H4 (cell line): ENCODE data around the gene POU6F2. TPM values are rescaled to one million over a fixed set of nuclear protein-coding genes. Genes with fewer than 3 reads are reported as not detected.

Source experiments
- DNase-seq: peaks from one replicate; pipeline ENCODE4 v3.0.0-alpha.2; 2015; ENCODE audit warnings: low spot score
- total RNA-seq: library from RNA; depleted of rRNA; stranded (reverse); fragments of >200 nt; shearing (Covaris generic); gene quantifications from 2 replicates; pipeline ENCODE4 v1.2.3, GENCODE V29; 2014

Gene POU6F2
- total RNA-seq, 1 experiment from 2014 or later = 0.41 TPM

DNA sequence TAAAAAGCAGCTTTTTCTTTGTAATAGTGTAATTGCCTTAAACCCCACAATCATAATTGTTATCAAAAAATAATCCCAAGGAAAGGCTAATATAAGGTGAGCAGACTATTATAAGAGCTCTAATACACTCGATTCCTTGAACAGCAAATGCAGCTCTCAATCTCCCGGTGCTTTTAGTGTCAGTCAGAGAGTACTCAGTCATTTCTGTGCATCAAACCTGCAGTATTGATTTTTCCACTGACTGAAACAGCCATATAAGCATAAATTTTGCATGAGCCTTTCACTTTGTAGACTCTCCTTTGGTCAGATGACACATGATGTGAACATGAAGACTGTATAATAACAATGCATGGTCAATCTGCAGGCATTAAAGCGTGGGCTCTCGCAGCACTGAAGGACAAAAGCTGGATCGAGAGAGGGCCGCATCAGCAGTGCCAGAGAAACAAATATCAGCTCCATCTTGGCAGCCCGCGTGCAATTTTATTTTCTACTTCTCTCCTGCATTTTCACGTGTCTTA lies 272.0 kb downstream of the POU6F2 start:
- no peak for DNase-seq

DNA sequence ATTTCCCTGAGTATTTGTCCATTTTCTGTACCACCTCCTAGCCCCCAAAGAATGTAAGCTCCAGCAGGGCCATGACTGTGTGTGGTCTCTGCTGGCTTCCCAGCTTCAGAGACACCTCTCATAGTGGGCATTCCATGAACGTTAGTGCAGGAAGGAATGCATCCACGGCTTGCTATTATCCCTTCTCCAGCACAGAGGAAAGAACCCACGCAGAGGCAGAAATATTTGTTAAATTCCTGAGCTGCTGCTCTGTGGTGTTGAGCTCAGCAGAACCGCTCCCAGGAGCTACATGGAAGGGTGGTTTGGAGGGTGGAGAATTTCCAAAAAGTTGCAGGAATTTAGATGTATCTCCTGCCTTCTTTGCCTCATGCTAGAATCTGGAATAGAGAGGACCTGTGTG lies 275.2 kb downstream of the POU6F2 start:
- DNase-seq = no peak

- DNase-seq = no peak
These were observed 281.8 kb downstream of the POU6F2 start for GRCh38 chr7:39259391-39260003.

GRCh38 chr7:39260279-39260844 lies 282.7 kb downstream of the POU6F2 start:
- DNase-seq = no peak

DNA sequence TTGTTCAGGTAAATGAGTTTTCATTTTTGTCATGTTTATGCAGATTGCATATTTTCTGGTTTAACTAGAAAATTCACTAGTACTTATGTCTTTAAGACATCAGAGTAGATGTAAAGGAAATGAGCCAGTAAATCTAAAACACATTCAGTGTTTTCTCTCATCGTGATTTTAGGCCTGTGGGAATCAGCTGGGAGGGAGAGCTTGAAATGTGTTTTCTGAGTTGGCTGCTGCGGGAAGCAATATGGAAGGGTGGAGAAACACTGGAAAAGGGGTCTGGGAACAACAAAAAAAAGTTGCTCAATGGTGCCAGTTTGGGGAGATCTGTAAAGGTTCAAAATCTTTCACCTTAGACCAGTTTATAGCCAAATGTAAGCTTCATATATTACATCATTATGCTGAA lies 284.1 kb downstream of the POU6F2 start:
- DNase-seq = no peak

- no peak for DNase-seq
These were observed 288.2 kb downstream of the POU6F2 start for GRCh38 chr7:39265641-39266591.

DNA sequence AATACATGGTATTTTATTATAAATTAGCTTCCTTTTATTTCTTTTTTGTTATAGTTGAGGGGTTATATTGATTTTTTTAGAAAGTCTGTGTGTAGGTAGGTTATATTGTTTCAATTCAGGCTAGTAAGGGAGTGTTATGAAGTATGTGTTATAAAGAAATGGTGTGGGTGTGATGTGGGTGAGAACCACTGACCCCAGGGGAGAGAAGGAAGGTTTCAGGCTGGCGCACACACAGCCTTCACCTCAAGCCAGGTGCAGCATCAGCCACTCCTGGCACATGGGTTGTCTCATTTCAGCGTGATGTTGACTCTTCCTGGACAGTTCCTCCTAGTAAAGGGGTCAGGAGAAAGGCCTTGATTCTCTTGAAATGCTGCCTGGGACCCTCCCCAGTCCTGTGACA lies 291.3 kb downstream of the POU6F2 start:
- DNase-seq = no peak

GRCh38 chr7:39270018-39270417 lies 292.3 kb downstream of the POU6F2 start:
- no peak for DNase-seq

DNA sequence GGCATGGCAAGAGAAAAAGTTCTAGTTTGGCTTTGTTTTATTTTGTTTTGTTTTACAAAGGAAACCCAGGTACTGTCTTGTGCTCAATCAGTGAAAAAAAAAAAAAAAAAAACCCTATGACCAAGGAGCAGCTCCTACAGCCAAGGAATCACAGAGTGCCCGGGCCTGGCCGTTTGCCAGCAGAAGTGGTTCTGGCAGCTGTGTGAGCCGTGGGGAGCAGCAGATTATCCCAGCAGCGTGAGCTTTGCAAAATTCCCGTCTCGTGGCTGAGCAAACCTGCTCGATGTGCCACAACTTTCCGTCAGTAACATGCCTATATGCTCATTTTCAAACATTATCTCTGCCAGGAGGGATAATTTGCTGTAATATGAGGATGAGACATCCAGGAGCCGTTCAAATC lies 293.7 kb downstream of the POU6F2 start:
- peak; percentile 79 for DNase-seq

GRCh38 chr7:39272111-39272510 lies 294.4 kb downstream of the POU6F2 start:
- DNase-seq = no peak

- no peak for DNase-seq
These were observed 295.0 kb downstream of the POU6F2 start for GRCh38 chr7:39272691-39273090.

- no peak for DNase-seq
These were observed 302.6 kb downstream of the POU6F2 start for GRCh38 chr7:39280337-39280736.

DNA sequence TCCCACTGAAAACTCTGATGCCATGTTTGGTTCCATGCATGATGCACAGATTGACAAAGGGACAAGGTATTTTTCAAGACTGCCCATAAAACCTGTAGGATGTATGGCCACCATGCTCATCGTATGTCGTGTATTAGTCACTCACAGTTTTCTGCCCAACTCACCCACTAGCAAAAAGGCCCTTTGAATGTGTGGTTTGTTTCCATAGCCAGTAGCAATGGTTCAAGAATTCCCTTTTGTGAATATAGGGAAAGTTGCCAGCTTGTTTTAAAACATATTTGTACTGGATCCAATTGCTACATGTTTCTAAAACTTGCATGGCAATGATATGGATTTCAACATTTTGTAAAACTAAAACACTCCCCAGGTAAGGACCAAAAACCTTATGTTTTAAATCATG lies 307.5 kb downstream of the POU6F2 start:
- no peak for DNase-seq

DNA sequence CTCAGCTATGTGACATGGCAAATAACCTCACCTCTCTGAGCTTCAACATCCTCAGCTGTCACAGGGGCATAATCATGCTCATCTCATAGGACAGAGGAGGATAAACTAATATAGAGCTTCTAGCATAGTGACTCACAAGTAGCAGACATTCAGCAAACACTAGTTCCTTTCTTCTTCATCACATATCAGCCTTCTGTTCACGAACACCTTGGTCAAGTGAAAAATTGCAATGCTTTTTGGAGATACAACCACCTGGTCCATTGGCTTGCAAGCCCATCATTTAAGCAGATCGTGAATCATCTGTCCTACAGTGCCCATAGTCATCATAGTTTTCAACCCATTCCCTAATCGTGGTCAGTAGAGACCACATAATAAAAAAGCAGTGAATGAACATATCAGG lies 310.6 kb downstream of the POU6F2 start:
- no peak for DNase-seq

DNA sequence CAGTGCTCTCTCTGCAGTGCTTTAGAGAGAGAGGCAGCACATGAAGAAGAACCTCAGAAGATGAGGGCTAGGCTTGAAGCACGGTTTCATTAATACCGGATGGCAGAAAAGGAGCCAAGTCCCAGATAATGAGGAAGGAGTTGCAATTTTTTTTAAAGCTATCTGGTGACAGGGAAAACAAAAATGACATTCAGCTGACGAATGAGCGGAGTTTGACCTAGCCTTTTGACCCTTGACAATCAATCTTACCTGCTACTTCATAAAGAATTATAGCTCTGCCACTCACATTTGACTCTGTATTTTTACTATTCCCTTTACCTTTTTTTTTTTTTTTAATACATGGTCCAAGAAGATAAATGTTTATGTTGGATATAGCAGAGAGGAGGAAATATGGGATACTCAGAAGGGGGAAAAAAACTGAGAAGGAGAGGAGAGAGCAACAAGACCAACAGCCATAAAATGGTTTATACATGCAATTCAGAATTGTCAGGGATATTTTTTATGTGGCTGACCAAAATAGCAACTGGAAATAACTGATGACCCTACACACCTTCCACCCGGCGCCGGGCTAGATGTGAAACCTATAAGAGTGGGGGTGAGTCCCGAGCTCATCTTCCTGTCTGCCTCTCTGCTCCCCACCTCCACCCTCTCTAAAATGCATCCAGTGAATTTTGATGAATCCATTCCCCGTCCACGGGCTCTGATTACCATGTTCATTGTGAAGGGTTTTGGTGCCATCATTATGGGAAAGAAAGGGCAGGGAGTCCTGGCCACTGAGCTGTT lies 314.1 kb downstream of the POU6F2 start:
- DNase-seq = no peak

DNA sequence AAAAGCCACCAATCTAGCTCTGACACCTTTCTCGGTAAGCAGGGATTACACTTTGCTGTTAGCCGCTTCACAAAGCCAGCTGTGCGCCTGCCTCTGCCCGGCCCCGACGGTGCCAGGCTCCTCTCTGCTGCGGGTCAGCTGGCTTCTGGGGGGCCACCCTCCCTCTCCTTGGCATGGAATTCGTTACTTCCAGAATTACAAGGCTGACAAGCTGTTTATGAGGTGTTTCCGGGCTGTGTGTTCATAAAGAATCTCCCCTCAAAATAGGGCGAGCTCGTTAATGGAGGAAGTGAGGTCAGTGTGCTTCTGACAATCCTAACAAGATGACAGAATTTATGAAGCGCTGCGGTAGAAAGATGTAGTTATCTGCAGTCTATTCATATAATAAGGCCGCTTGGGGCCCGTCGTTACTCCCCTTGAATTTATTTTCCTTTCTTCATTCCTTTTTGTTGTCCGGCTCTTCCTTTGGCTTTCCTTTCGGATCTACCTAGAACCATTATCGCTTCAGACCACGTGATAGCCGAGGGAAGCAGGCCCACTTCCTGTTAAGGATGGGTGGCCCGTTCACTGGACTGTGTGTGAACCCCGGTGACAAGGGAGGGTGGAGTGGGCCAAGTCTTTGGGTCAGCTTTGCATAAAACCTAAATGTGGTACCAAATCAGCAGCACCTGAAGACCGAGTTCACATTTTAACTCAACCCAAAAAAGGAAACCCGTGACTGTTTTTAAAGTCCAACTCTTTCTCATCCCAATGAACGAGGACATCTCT lies 315.5 kb downstream of the POU6F2 start:
- no peak for DNase-seq

DNA sequence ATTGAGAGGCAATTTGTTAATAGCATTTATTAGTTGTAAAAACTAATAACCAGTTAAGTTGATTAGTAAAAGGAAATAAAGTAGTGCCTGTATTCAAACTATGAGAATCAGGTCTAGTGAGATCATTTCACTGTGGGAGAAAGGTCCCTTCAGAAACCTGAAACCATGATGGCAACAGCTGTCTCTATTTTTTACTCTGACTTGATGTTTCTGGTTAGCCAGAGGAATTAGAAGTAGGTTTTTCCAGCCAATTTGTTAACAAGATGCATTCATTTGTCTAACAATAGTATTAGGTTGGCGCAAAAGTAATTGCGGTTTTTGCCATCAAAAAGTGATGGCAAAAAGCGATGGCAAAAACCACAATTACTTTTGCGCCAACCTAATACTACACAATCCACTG lies 316.3 kb downstream of the POU6F2 start:
- no peak for DNase-seq

GRCh38 chr7:39295796-39296195 lies 318.1 kb downstream of the POU6F2 start:
- no peak for DNase-seq

GRCh38 chr7:39299695-39300094 lies 322.0 kb downstream of the POU6F2 start:
- no peak for DNase-seq

DNA sequence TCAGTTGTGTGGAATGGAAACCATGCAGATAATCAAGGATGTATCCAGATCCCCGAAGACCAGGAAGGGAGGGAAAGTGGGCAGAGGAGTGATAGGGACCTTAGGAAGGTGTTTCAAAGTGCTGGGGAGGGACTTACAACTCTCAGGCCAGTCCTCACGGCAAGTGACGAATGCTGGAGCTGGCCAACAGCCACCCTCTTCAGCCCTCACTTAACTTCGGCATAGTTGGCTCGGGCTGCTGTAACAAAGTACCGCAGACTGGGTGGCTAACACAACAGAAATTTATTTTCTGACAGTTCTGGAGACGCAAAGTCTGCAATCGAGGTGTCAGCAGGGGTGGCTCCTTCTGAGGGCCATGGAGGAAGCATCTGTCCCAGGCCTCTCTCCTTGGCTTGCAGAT lies 322.6 kb downstream of the POU6F2 start:
- peak; percentile 52 for DNase-seq

- no peak for DNase-seq
These were observed 323.8 kb downstream of the POU6F2 start for GRCh38 chr7:39301543-39301942.
